Measurements from ENCODE around the gene HLA-DMA. TPM values are rescaled to one million over a fixed set of nuclear protein-coding genes. Genes with fewer than 3 reads are reported as not detected.

Gene HLA-DMA
- total RNA-seq, 1 donor from 2014 or later, result 5.4 TPM

GRCh38 chr6:32993363-32993973 lies 40.6 kb upstream of the HLA-DMA start:
- H3K27me3 Mint-ChIP-seq (ENCODE audit: low read depth), result peaks cover 34% of the 10 kb centered on the region
- H3K9me3 Mint-ChIP-seq (ENCODE audit: low read depth), result peaks cover 3% of the 10 kb centered on the region
- no peak for DNase-seq (ENCODE audit: low spot score)
- peaks cover 2% of the 10 kb centered on the region for H3K36me3 Mint-ChIP-seq (ENCODE audit: low read depth)
- H3K4me3 Mint-ChIP-seq (ENCODE audit: unreplicated experiment), result no peak overlapping the region
- TF ChIP-seq CTCF (IDR thresholded peaks at IDR 0.05), result no peak
- no peaks in the 10 kb centered on the region for H3K4me1 Mint-ChIP-seq (ENCODE audit: low read depth)
- no peak overlapping the region for H3K27ac Mint-ChIP-seq (ENCODE audit: unreplicated experiment)

GRCh38 chr6:32991972-32992371 lies 39.1 kb upstream of the HLA-DMA start:
- Mint-ChIP-seq H3K4me1 (ENCODE audit: low read depth) (no peaks in the 10 kb centered on the region), H3K4me3 (ENCODE audit: unreplicated experiment) (no peak overlapping the region), H3K36me3 (ENCODE audit: low read depth) (peaks cover 2% of the 10 kb centered on the region), H3K27me3 (ENCODE audit: low read depth) (peaks cover 29% of the 10 kb centered on the region), H3K9me3 (ENCODE audit: low read depth) (peaks cover 3% of the 10 kb centered on the region), H3K27ac (ENCODE audit: unreplicated experiment) (no peak overlapping the region)
- no peak for TF ChIP-seq CTCF (IDR thresholded peaks at IDR 0.05)
- no peak for DNase-seq (ENCODE audit: low spot score)

GRCh38 chr6:32989368-32989767 lies 36.5 kb upstream of the HLA-DMA start:
- TF ChIP-seq CTCF (IDR thresholded peaks at IDR 0.05), result no peak
- H3K27ac Mint-ChIP-seq (ENCODE audit: unreplicated experiment), result no peak overlapping the region
- peaks cover 2% of the 10 kb centered on the region for H3K36me3 Mint-ChIP-seq (ENCODE audit: low read depth)
- no peak for DNase-seq (ENCODE audit: low spot score)
- peaks cover 3% of the 10 kb centered on the region for H3K9me3 Mint-ChIP-seq (ENCODE audit: low read depth)
- H3K27me3 Mint-ChIP-seq (ENCODE audit: low read depth), result peaks cover 19% of the 10 kb centered on the region
- H3K4me3 Mint-ChIP-seq (ENCODE audit: unreplicated experiment), result no peak overlapping the region
- no peaks in the 10 kb centered on the region for H3K4me1 Mint-ChIP-seq (ENCODE audit: low read depth)

- Mint-ChIP-seq H3K9me3 (ENCODE audit: low read depth) (no peaks in the 10 kb centered on the region), H3K36me3 (ENCODE audit: low read depth) (peaks cover 21% of the 10 kb centered on the region), H3K27me3 (ENCODE audit: low read depth) (no peaks in the 10 kb centered on the region), H3K4me3 (ENCODE audit: unreplicated experiment) (no peak overlapping the region), H3K4me1 (ENCODE audit: low read depth) (peaks cover 12% of the 10 kb centered on the region), H3K27ac (ENCODE audit: unreplicated experiment) (peak overlapping the region; percentile 50)
- peak; percentile 95 for TF ChIP-seq CTCF (IDR thresholded peaks at IDR 0.05)
- no peak for DNase-seq (ENCODE audit: low spot score)
Measured at GRCh38 chr6:32984622-32985389, 31.9 kb upstream of the HLA-DMA start.

GRCh38 chr6:32983964-32984621 lies 31.2 kb upstream of the HLA-DMA start:
- Mint-ChIP-seq H3K36me3 (ENCODE audit: low read depth) (peaks cover 26% of the 10 kb centered on the region), H3K4me1 (ENCODE audit: low read depth) (peaks cover 13% of the 10 kb centered on the region), H3K9me3 (ENCODE audit: low read depth) (no peaks in the 10 kb centered on the region), H3K27ac (ENCODE audit: unreplicated experiment) (peak overlapping the region; percentile 76), H3K27me3 (ENCODE audit: low read depth) (no peaks in the 10 kb centered on the region), H3K4me3 (ENCODE audit: unreplicated experiment) (no peak overlapping the region)
- no peak for TF ChIP-seq CTCF (IDR thresholded peaks at IDR 0.05)
- DNase-seq (ENCODE audit: low spot score), result no peak
